DOHH2 (cell line): ENCODE data around the gene KIF22.
"Not testable (repeated sequence)": the region's sequence is repeated elsewhere in the genome, so short reads cannot be mapped to it uniquely, and the experiment has no call there.

Experiments
- H3F3A ChIP-seq: fragments of 200-600 bp; sonication (generic), shearing (Covaris generic); 2 replicates; pipeline ENCODE4 v1.6.0; 2016; ENCODE audit warnings: antibody characterized with exemption, mild to moderate bottlenecking; ENCODE audit not compliant: control insufficient read depth, insufficient read depth
- H3K27ac ChIP-seq: fragments of 200-600 bp; sonication (generic); 2 replicates; pipeline ENCODE4 v1.5.1; 2014; ENCODE audit warnings: low read depth, mild to moderate bottlenecking, low read length, moderate library complexity
- H3K27me3 ChIP-seq: fragments of 200-600 bp; sonication (generic); 2 replicates; pipeline ENCODE4 v1.6.1; 2014; ENCODE audit warnings: mild to moderate bottlenecking, low read length, mixed read lengths; ENCODE audit not compliant: control insufficient read depth
- H3K36me3 ChIP-seq: fragments of 200-600 bp; sonication (generic); 2 replicates; pipeline ENCODE4 v1.6.1; 2014; ENCODE audit warnings: mild to moderate bottlenecking, low read length, moderate library complexity, mixed read lengths; ENCODE audit not compliant: control insufficient read depth
- H3K4me1 ChIP-seq: fragments of 200-600 bp; sonication (generic); 2 replicates; pipeline ENCODE4 v1.6.1; 2014; ENCODE audit warnings: mild to moderate bottlenecking, low read length, mixed read lengths; ENCODE audit not compliant: control insufficient read depth
- H3K4me2 ChIP-seq: fragments of 200-600 bp; sonication (generic); 2 replicates; pipeline ENCODE4 v1.6.0; 2014; ENCODE audit warnings: mild to moderate bottlenecking, low read length, moderate library complexity
- H3K4me3 ChIP-seq: fragments of 200-600 bp; sonication (generic); 2 replicates; pipeline ENCODE4 v1.5.1; 2014; ENCODE audit warnings: mild to moderate bottlenecking, low read length, mixed read lengths
- H3K79me2 ChIP-seq: fragments of 200-600 bp; sonication (generic); 2 replicates; pipeline ENCODE4 v1.6.1; 2014; ENCODE audit warnings: mild to moderate bottlenecking, low read length, mixed read lengths; ENCODE audit not compliant: control insufficient read depth
- H3K9me2 ChIP-seq: fragments of 200-600 bp; sonication (generic); replicated peaks from 2 replicates; pipeline ENCODE4 v1.6.1; 2014; ENCODE audit warnings: mild to moderate bottlenecking, low read length, mixed read lengths; ENCODE audit not compliant: control insufficient read depth
- H3K9me3 ChIP-seq: fragments of 200-600 bp; sonication (generic); 2 replicates; pipeline ENCODE4 v1.6.1; 2014; ENCODE audit warnings: antibody characterized with exemption, low read length, mixed read lengths; ENCODE audit not compliant: control insufficient read depth, insufficient read depth
- H4K20me1 ChIP-seq: fragments of 200-600 bp; sonication (generic); 2 replicates; pipeline ENCODE4 v1.6.0; 2014; ENCODE audit warnings: low read depth, mild to moderate bottlenecking, antibody characterized with exemption, low read length, moderate library complexity; ENCODE audit not compliant: control insufficient read depth, insufficient read depth
- EZH2phosphoT487 ChIP-seq: fragments of 200-600 bp; sonication (generic); IDR thresholded peaks from 2 replicates; pipeline ENCODE4 v1.6.1; 2017; ENCODE audit warnings: borderline replicate concordance, mild to moderate bottlenecking, antibody characterized with exemption, low read length, moderate library complexity, mixed read lengths
- TF ChIP-seq, protein P1 (sequence below): fragments of 200-600 bp; sonication (generic); IDR thresholded peaks from one replicate; pipeline ENCODE4 v1.5.1; 2014; ENCODE audit warnings: antibody characterized with exemption, mild to moderate bottlenecking, low read depth, low read length; ENCODE audit not compliant: poor library complexity, severe bottlenecking

The KIF22 gene

DNA sequence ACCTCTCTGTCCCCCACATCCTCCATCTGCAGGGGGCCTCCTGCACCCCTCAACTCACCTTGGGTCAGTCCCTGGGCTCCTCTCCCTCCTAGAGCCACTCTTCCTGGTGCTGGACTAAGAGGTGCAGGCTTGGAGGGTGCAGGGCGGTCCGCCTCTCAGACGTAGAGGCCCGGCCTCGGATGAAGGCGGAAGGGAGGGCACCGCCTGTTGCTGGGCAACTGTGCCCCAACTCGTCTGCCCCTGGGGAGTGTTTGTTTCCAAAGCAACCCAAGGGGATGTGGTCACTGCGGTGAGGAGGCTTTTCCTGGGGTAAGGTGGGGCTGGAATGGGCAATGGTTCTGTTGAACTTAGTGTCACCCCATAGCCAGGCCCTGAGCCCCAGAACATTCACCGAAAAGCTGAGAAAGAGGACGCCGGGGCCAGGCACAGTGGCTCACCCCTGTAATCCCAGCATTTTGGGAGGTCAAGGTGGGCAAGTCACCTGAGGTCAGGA, 44.7 kb upstream of the KIF22 start, which contains the start of gene C16orf54:
Gene C16orf54 (minus strand): TSS at position 138 of the 493 bp plus-strand sequence. CDS start 1,039 bp downstream, outside the sequence.
- peak within 1 kb of the TSS; percentile 96 for H3K4me2 ChIP-seq
- no peaks in the 10 kb centered on the region for H3K9me3 ChIP-seq
- peaks cover 19% of the 10 kb centered on the region for H3K79me2 ChIP-seq
- peak within 1 kb of the TSS; percentile 89 for H3K4me3 ChIP-seq
- H3K36me3 ChIP-seq: peaks cover 14% of the 10 kb centered on the region; the same call in 1 of the 2 replicates
- peak within 1 kb of the TSS; percentile 75 for H3K27ac ChIP-seq
- no peaks in the 10 kb centered on the region for H3K9me2 ChIP-seq
- H3F3A ChIP-seq: 0 out of 2 replicates have a peak, but pooled peaks cover 6% of the 10 kb centered on the region
- no peaks in the 10 kb centered on the region for H3K27me3 ChIP-seq
- no peak for TF ChIP-seq EZH2phosphoT487
- TF ChIP-seq, protein P1, sequence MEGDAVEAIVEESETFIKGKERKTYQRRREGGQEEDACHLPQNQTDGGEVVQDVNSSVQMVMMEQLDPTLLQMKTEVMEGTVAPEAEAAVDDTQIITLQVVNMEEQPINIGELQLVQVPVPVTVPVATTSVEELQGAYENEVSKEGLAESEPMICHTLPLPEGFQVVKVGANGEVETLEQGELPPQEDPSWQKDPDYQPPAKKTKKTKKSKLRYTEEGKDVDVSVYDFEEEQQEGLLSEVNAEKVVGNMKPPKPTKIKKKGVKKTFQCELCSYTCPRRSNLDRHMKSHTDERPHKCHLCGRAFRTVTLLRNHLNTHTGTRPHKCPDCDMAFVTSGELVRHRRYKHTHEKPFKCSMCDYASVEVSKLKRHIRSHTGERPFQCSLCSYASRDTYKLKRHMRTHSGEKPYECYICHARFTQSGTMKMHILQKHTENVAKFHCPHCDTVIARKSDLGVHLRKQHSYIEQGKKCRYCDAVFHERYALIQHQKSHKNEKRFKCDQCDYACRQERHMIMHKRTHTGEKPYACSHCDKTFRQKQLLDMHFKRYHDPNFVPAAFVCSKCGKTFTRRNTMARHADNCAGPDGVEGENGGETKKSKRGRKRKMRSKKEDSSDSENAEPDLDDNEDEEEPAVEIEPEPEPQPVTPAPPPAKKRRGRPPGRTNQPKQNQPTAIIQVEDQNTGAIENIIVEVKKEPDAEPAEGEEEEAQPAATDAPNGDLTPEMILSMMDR: no peak
- H3K4me1 ChIP-seq: peaks cover 39% of the 10 kb centered on the region
- H4K20me1 ChIP-seq: no peaks in the 10 kb centered on the region

DNA sequence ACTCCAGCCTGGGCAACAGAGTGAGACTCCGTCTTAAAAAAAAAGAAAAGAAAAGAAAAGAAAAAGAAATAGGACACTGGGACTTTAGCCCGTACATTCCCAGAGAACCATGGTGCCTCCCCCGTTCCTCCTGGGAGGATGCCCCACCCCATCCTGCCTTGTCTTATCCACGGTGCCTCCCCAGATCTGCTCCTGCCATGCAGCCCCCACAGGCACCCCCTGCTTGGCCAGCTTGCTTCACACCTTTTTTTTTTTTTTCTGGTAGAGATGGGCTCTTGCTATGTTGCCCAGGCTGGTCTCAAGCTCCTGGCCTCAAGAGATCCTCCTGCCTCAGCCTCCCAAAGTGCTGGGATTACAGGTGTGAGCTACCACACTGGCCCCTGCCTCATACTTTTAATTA, 44.0 kb upstream of the KIF22 start:
- Histone ChIP-seq H3K4me2 (peak overlapping the region; percentile 96), H3K4me1 (peaks cover 39% of the 10 kb centered on the region), H3K36me3 (peaks cover 14% of the 10 kb centered on the region; the same call in 1 of the 2 replicates), H3K4me3 (peak overlapping the region; percentile 89), H3K79me2 (peaks cover 19% of the 10 kb centered on the region)
- not testable (repeated sequence) for H3F3A ChIP-seq, H3K9me2 ChIP-seq, H4K20me1 ChIP-seq, H3K9me3 ChIP-seq, H3K27me3 ChIP-seq, H3K27ac ChIP-seq

DNA sequence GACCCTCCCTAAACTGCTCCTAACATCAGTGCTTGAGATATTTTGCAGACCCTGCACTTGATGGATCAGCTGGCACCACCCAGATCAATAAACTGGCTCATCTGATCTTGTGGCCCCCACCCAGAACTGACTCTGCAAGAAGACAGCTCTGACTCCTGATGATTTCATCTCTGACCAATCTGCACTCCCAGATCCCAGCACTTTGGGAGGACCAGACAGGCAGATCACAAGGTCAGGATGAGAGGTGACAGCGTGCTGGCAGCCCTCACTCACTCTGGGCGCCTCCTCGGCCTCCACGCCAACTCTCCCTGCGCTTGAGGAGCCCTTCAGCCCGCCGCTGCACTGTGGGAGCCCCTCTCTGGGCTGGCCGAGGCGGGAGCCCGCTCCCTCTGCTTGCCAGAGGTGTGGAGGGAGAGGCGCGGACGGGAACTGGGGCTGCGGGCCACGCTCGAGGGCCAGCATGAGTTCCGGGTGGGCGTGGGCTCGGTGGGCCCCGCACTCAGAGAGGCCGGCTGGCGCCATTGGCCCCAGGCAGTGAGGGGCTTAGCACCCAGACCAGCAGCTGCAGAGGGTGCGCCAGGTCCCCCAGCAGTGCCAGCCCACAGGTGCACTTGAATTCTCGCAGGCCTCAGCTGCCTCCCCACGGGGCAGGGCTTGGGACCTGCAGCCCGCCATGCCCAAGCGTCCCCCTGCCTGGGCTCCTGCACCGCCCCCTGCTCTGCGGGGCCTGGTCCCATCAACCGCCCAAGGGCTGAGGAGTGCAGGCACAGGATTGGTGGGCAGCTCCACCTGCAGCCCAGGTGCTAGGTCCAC, 42.4 kb upstream of the KIF22 start:
- Histone ChIP-seq H3K27ac (no peak overlapping the region), H4K20me1 (no peaks in the 10 kb centered on the region), H3K4me2 (no peak overlapping the region), H3F3A (peaks cover 12% of the 10 kb centered on the region; the same call in 1 of the 2 replicates), H3K4me1 (peaks cover 39% of the 10 kb centered on the region), H3K79me2 (peaks cover 19% of the 10 kb centered on the region), H3K9me3 (no peaks in the 10 kb centered on the region), H3K27me3 (no peaks in the 10 kb centered on the region), H3K9me2 (no peaks in the 10 kb centered on the region), H3K4me3 (no peak overlapping the region), H3K36me3 (peaks cover 14% of the 10 kb centered on the region; the same call in 1 of the 2 replicates)
- TF ChIP-seq, protein P1: no peak
- no peak for TF ChIP-seq EZH2phosphoT487

DNA sequence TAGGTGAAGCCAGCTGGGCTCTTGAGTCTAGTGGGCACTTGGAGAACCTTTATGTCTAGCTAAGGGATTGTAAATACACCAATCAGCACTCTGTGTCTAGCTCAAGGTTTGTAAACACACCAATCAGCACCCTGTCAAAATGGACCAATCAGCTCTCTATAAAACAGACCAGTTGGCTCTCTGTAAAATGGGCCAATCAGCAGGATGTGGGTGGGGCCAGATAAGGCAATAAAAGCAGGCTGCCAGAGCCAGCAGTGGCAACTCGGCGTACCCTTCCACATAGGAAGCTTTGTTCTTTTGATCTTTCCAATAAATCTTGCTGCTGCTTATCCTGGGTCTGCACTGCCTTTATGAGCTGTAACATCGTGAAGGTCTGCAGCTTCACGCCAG, 41.8 kb upstream of the KIF22 start:
- Histone ChIP-seq H3K79me2 (peaks cover 19% of the 10 kb centered on the region), H3K4me1 (peaks cover 35% of the 10 kb centered on the region), H3F3A (peaks cover 12% of the 10 kb centered on the region; the same call in 1 of the 2 replicates)
- H3K36me3 ChIP-seq, H3K27me3 ChIP-seq, H3K4me3 ChIP-seq, H3K4me2 ChIP-seq, H3K9me3 ChIP-seq, H3K9me2 ChIP-seq, H4K20me1 ChIP-seq, H3K27ac ChIP-seq: not testable (repeated sequence)
